GM12878 (cell line): ENCODE measurements around the gene ZNF366. TPM values are rescaled to one million over a fixed set of nuclear protein-coding genes. Genes with fewer than 3 reads are reported as not detected.

Experiments
- CBFB ChIP-seq: IDR thresholded peaks from 2 replicates; pipeline ENCODE4 v1.6.1; 2016; ENCODE audit warnings: antibody characterized with exemption, low read depth
- CHD1 ChIP-seq: IDR thresholded peaks from 2 replicates; pipeline ENCODE4 v1.6.1; 2012; ENCODE audit warnings: low read depth, low read length, improper control_type of control experiment
- DPF2 ChIP-seq: fragments of 450-650 bp; IDR thresholded peaks from 2 replicates; pipeline ENCODE4 v1.6.1; 2017; ENCODE audit warnings: mild to moderate bottlenecking
- E2F8 ChIP-seq: fragments of 450-650 bp; IDR thresholded peaks from 2 replicates; pipeline ENCODE4 v1.6.1; 2018; ENCODE audit warnings: mild to moderate bottlenecking, low read depth, moderate library complexity; ENCODE audit not compliant: partially characterized antibody
- FOXM1 ChIP-seq: IDR thresholded peaks from 2 replicates; pipeline ENCODE4 v1.6.1; 2012; ENCODE audit warnings: low read depth, mild to moderate bottlenecking, inconsistent platforms, low read length, moderate library complexity
- GABPA ChIP-seq: IDR thresholded peaks from 2 replicates; pipeline ENCODE4 v1.6.1; 2014; ENCODE audit warnings: antibody characterized with exemption, low read depth, mild to moderate bottlenecking, inconsistent platforms
- GATAD2B ChIP-seq: fragments of 450-650 bp; conservative IDR thresholded peaks from 2 replicates; pipeline ENCODE4 v1.6.1; 2017; ENCODE audit warnings: low read depth, mild to moderate bottlenecking, moderate library complexity
- IRF3 ChIP-seq: fragments of 450-650 bp; IDR thresholded peaks from 2 replicates; pipeline ENCODE4 v1.6.1; 2014; ENCODE audit warnings: mild to moderate bottlenecking
- LARP7 ChIP-seq: fragments of 450-650 bp; IDR thresholded peaks from 2 replicates; pipeline ENCODE4 v1.6.1; 2017; ENCODE audit warnings: mild to moderate bottlenecking
- MEF2A ChIP-seq: IDR thresholded peaks from 2 replicates; pipeline ENCODE4 v1.6.1; 2011; ENCODE audit warnings: low read depth, mild to moderate bottlenecking, low read length, moderate library complexity; ENCODE audit not compliant: insufficient read depth
- MTA3 ChIP-seq: IDR thresholded peaks from 2 replicates; pipeline ENCODE4 v1.6.1; 2012; ENCODE audit warnings: low read length, inconsistent platforms, borderline replicate concordance
- PKNOX1 ChIP-seq: fragments of 450-650 bp; IDR thresholded peaks from 2 replicates; pipeline ENCODE4 v1.6.1; 2016; ENCODE audit warnings: mild to moderate bottlenecking
- SKIL ChIP-seq: fragments of 450-650 bp; IDR thresholded peaks from 2 replicates; pipeline ENCODE4 v1.6.1; 2017; ENCODE audit warnings: mild to moderate bottlenecking, low read depth, inconsistent platforms; ENCODE audit not compliant: poor library complexity, severe bottlenecking
- SMAD5 ChIP-seq: IDR thresholded peaks from 2 replicates; pipeline ENCODE4 v1.6.1; 2016; ENCODE audit warnings: antibody characterized with exemption, low read depth
- SRF ChIP-seq, 2 experiments: IDR thresholded peaks; 2 replicates each; pipeline ENCODE4 v1.6.1; 2011; ENCODE audit warnings: low read depth in 2 of 2, low read length in 2 of 2, mild to moderate bottlenecking in 1 of 2, moderate library complexity in 1 of 2
- TCF12 ChIP-seq: IDR thresholded peaks from 2 replicates; pipeline ENCODE4 v1.6.1; 2011; ENCODE audit warnings: low read depth, mild to moderate bottlenecking, low read length
- ZBTB11 ChIP-seq: fragments of 450-650 bp; formaldehyde crosslinking; IDR thresholded peaks from 2 replicates; pipeline ENCODE4 v1.5.0; 2022; ENCODE audit warnings: mild to moderate bottlenecking, missing genetic modification characterization
- ZNF207 ChIP-seq: fragments of 450-650 bp; IDR thresholded peaks from 2 replicates; pipeline ENCODE4 v1.6.1; 2014; ENCODE audit warnings: antibody characterized with exemption, mild to moderate bottlenecking, borderline replicate concordance
- ZZZ3 ChIP-seq: IDR thresholded peaks from 2 replicates; pipeline ENCODE4 v1.6.1; 2011; ENCODE audit warnings: low read depth; ENCODE audit not compliant: control insufficient read depth, insufficient read length
- polyA plus RNA-seq, 11 experiments: library from polyadenylated mRNA; depleted of rRNA in 4 of 11; unstranded in 6 of 11; stranded (reverse) in 5 of 11; fragments of >200 nt; fragmentation: Nextera tagmentation in 4 of 11; fragmentation: Illumina TruSeq in 1 of 11; extraction: Ambion mirVana in 4 of 11; extraction: Trizol in 1 of 11; gene quantifications; 1 replicate in 1 of 11; 2 replicates in 10 of 11; pipeline versions ENCODE4 v1.2.1 to v1.2.3, GENCODE V29; 2011 to 2016; ENCODE audit warnings: inconsistent platforms in 2 of 11, missing spikeins in 2 of 11, low read depth in 1 of 11
- total RNA-seq, 4 experiments: library from RNA; depleted of rRNA in 3 of 4; stranded (reverse); fragments of >200 nt in 3 of 4; fragmentation: Illumina TruSeq in 1 of 4; extraction: Trizol in 1 of 4; gene quantifications; 2 replicates each; pipeline versions ENCODE4 v1.2.1 to v1.2.3, GENCODE V29; 2013 to 2021

Gene ZNF366
- total and polyA plus RNA-seq, 10 of the 15 experiments (the other 5 are each of a cell fraction or from before 2014, with no cell fraction given) = 0.01 to 0.18 (median 0.04) TPM; not detected in 6

GRCh38 chr5:72508241-72509170 lies 1.3 kb upstream of the ZNF366 start (continued):
- no peak for TF ChIP-seq TCF12
- TF ChIP-seq CBFB = no peak
- TF ChIP-seq GATAD2B = no peak
- 0 out of 2 replicates have a peak, but pooled peaks have one; percentile 45 for TF ChIP-seq MEF2A
- peak; percentile 41; the same call in 1 of the 2 replicates for TF ChIP-seq PKNOX1
- peak; percentile 65 for TF ChIP-seq DPF2
- no peak for TF ChIP-seq IRF3
- no peak for TF ChIP-seq ZBTB11 (CRISPR knock-in tag)
- no peak for TF ChIP-seq SMAD5
- no peak for TF ChIP-seq SRF (IDR thresholded peaks at IDR 0.05; ENCODE audit: low read depth in 2 of 2, low read length in 2 of 2)
- peak; percentile 31 for TF ChIP-seq E2F8
- TF ChIP-seq CHD1 = no peak
- peak; percentile 52; the same call in 1 of the 2 replicates for TF ChIP-seq FOXM1
- no peak for TF ChIP-seq LARP7
- TF ChIP-seq MTA3 = no peak
- no peak for TF ChIP-seq SKIL
- TF ChIP-seq ZNF207 = no peak
- 0 out of 2 replicates have a peak, but pooled peaks have one; percentile 21 for TF ChIP-seq GABPA
- TF ChIP-seq ZZZ3 = no peak
